NOMO-1 (cell line): ENCODE data around the gene ACER3.
A peak's percentile ranks its signal among the peaks of the same experiment; 100 is the strongest.
"Not testable (repeated sequence)": the region's sequence is repeated elsewhere in the genome, so short reads cannot be mapped to it uniquely, and the experiment has no call there.

Experiments used
- DNase-seq, 2 experiments: peaks; one replicate each; lab custom pipeline; 2025; ENCODE audit not compliant: unreplicated experiment in 2 of 2; lab: John Stamatoyannopoulos, UW

ACER3 gene

GRCh38 chr11:76860539-76861475, at the start of gene ACER3:
TSS of gene ACER3 (plus strand) at chr11:76860918. CDS start at chr11:76860977, 59 bp downstream.
- peak; percentile 87 to 96 for DNase-seq

GRCh38 chr11:76811259-76811658, 49.5 kb upstream of the ACER3 start:
- no peak for DNase-seq

GRCh38 chr11:76814414-76814813, 46.3 kb upstream of the ACER3 start:
- no peak for DNase-seq

GRCh38 chr11:76815678-76816077, 45.0 kb upstream of the ACER3 start:
- DNase-seq = not testable (repeated sequence)

GRCh38 chr11:76820184-76820566, 40.5 kb upstream of the ACER3 start:
- DNase-seq = peak in 1 of 2 experiments; percentile 32

- not testable (repeated sequence) for DNase-seq
Measured at GRCh38 chr11:76821396-76821795, 39.3 kb upstream of the ACER3 start.

GRCh38 chr11:76822406-76822805, 38.3 kb upstream of the ACER3 start:
- DNase-seq = peak in 1 of 2 experiments; percentile 8

GRCh38 chr11:76823481-76824028, 37.2 kb upstream of the ACER3 start:
- no peak for DNase-seq

- no peak for DNase-seq
Measured at GRCh38 chr11:76824083-76824939, 36.4 kb upstream of the ACER3 start.

GRCh38 chr11:76824980-76825725, 35.6 kb upstream of the ACER3 start:
- no peak for DNase-seq

GRCh38 chr11:76825726-76826396, 34.9 kb upstream of the ACER3 start:
- DNase-seq = peak in 1 of 2 experiments; percentile 2

- not testable (repeated sequence) for DNase-seq
Measured at GRCh38 chr11:76826508-76826907, 34.2 kb upstream of the ACER3 start.

- not testable (repeated sequence) for DNase-seq
Measured at GRCh38 chr11:76827005-76827404, 33.7 kb upstream of the ACER3 start.

- no peak for DNase-seq
Measured at GRCh38 chr11:76830639-76831327, 29.9 kb upstream of the ACER3 start.

GRCh38 chr11:76831686-76832310, 28.9 kb upstream of the ACER3 start:
- no peak for DNase-seq

GRCh38 chr11:76832361-76832760, 28.4 kb upstream of the ACER3 start:
- DNase-seq = no peak

- no peak for DNase-seq
Measured at GRCh38 chr11:76834151-76834550, 26.6 kb upstream of the ACER3 start.

GRCh38 chr11:76835036-76835435, 25.7 kb upstream of the ACER3 start:
- no peak for DNase-seq
